KG1 (cell line): ENCODE data around the gene SLC30A2.

Source experiments
- DNase-seq: peaks from one replicate; lab custom pipeline; 2025; lab: John Stamatoyannopoulos, UW

Gene SLC30A2

DNA sequence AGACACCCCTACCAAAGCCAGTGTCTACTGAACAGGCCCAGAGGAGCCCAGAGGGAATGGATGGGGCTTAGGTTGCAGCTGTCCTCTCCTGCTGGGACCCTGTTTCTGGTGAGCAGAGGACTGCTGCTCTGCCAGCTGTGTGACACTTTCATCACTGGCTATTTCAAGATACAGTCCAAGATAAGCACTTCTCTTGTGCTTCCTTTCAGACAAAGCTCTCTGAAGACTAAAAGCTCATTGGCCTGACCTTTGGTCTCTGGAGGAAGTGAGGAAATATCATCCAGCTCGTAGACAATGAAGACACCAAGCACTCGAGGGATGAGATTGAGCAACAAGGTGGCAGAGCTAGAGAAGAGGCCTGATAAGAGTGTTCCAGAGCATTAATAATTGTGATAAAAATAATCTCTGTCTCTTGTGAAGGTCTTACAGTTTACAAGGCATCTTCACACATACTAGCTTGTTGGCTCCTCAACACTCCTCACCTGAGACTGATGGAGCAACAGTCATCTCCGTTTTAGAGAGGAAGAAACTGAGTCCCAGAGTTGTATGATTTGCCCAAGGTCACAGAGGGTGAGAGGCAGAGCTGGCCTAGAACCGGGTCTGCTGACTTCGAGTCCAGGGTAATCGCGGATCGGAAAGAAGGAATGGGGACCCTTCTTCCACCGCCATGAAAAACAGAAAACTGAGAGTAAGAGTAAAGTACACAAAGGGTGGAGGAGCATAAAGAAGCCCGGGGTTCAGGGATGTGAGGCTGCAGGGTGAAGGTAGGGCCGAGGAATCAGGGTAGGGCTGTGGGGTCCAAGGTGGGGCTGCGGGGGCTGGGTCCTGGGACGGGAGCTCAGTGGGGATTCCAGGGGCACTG, 48.7 kb downstream of the SLC30A2 start:
- peak; percentile 38 for DNase-seq

- no peak for DNase-seq
Measured at GRCh38 chr1:25994402-25995150, 51.3 kb downstream of the SLC30A2 start.

DNA sequence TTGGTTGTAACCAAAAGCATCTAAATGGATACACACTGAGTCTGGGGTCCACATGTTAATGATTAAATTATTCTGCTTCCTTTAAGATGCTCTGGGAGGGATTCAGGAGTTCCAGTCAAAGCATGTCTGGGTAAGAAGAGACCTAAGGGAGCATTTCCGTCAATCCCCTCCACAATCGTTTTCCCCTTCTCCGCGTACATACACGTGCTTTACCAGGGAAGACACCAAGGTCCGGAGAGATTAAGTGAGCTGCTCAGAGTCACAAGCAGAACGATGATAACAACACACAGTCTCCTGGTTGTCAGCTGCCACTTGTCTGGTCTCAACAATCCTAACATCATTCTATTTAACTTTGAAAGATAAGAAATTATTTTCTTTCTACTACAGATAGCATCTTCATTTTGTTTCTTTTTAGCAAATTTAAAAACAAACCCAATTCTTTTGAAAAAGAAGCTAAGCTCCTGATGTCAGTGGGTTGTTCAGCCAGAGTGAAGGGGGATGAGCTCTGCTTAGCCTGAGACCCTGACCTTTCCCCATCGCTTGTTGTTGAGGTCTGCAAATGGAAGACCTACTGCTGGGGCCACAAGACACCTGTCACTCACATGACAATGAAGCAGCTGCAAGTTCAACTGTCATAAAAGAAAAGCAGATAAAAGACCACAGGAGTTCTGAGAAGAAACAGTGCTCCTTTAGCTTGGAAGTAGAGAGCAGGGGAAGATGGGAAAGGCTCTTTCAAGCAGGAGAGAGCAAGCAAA, 52.5 kb downstream of the SLC30A2 start:
- DNase-seq, result no peak

GRCh38 chr1:25992689-25993171, 53.2 kb downstream of the SLC30A2 start:
- no peak for DNase-seq

DNA sequence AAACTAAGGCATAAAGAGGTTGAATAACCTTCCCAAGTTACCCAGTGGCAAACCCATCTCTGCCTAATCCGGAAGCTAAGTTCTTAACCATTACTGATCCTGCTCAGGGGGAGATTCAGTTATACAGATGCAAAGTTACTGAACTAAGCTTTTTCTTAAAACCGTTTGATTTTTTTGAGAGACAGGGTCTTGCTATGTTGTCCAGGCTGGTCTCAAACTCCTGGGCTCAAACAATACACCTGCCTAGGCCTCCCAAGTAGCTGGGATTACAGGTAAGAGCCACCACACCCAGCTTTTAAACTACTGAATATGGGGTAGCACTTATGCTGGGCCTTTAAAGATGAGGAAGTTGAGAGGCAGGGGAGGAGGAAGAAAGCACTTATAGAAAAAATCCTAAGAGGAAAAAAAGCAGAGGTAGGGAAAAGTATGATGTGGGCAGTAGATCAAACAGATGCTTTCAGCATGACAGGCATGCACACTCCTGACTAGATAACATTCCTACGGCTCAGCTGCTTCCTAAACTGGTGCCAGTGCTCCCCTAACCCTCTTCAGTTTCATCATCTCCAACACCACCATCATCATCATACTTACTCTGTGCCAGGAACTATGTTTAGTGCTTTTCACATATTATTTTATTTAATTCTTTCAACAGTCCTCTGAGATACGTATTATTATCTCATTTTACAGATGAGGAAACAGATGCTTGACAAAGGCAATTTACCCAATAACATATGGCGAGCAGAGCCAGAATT, 53.8 kb downstream of the SLC30A2 start:
- DNase-seq, result no peak

- DNase-seq, result no peak
Measured at GRCh38 chr1:25990702-25991395, 55.1 kb downstream of the SLC30A2 start.

- DNase-seq, result no peak
Measured at GRCh38 chr1:25990251-25990650, 55.7 kb downstream of the SLC30A2 start.

DNA sequence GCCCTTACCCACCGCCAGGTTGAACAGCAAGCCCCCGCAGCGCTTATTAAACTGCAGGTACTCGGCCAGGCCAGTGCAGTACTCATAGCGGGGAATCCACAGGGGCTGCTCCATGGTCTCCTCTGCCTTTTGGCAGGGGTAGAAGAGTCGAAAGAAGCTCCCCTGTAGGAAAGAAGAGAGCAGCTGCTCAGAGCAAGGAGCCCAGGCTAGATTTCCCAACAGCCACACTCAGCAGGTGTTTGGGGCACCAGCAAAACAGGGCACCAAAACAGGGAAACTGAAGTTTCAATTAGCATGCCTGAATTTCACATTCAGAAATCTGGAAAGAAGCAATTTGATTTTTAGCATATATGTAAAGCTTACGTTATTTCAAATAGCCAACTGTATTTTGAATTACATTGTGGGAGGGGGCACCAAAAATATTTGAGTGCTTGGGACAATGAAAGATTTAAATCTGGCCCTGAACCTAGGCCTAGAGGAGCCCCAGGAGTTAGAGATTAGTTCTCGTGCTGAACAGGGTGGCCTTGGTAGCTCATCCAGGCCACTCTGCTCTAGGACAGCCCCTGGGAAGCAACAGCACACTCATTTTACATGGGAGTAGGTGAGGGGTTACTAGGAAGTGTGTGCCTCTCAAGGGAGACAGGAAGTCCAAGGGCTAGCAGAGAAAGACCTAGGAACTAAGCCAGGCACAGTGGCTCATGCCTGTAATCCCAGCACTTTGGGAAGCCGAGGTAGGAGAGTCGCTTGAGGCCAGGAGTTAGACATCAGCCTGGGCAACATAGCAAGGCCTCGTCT, 56.3 kb downstream of the SLC30A2 start:
- DNase-seq, result no peak

- DNase-seq, result no peak
Measured at GRCh38 chr1:25987951-25988350, 58.0 kb downstream of the SLC30A2 start.
